ACHN (cell line): Measurements from ENCODE around the gene BANP.
A peak's percentile ranks its signal among the peaks of the same experiment; 100 is the strongest.

Experiments used
- DNase-seq: peaks from one replicate; pipeline ENCODE4 v3.0.0-alpha.2; 2015
- in situ Hi-C: cut with HindIII; loops from 2 replicates; pipeline ENCODE4 v1.10.0; 2017; ENCODE audit warnings: low sequenced_read_pairs, low pct_ligation_motif_present, low pct_unique_long_range_greater_than_20kb

The BANP gene

GRCh38 chr16:87946596-87947347, 4.5 kb upstream of the BANP start:
- in situ Hi-C loops: no loop called here
- DNase-seq: no peak

GRCh38 chr16:87947356-87948118, 3.7 kb upstream of the BANP start:
- no peak for DNase-seq
- in situ Hi-C loops: no loop called here

- no peak for DNase-seq
- in situ Hi-C loops: no loop called here
These were observed 3.1 kb upstream of the BANP start for GRCh38 chr16:87948119-87948545.

GRCh38 chr16:87948735-87949070, 2.5 kb upstream of the BANP start:
- in situ Hi-C loops: no loop called here
- DNase-seq: no peak

GRCh38 chr16:87949071-87949744, 2.0 kb upstream of the BANP start:
- in situ Hi-C loops: no loop called here
- DNase-seq: no peak

- in situ Hi-C loops: no loop called here
- DNase-seq: peak; percentile 38
These were observed 611 bp downstream of the BANP start for GRCh38 chr16:87951552-87952538.

- in situ Hi-C loops: no loop called here
- DNase-seq: no peak
These were observed 1.5 kb downstream of the BANP start for GRCh38 chr16:87952751-87953150.

GRCh38 chr16:87953308-87954215, 2.3 kb downstream of the BANP start:
- DNase-seq: no peak

GRCh38 chr16:87954361-87954760, 3.1 kb downstream of the BANP start:
- in situ Hi-C loops: no loop called here
- no peak for DNase-seq

More at GRCh38 chr16:87953308-87954215, 2.3 kb downstream of the BANP start:
- in situ Hi-C loops: no loop called here

- in situ Hi-C loops: no loop called here
- DNase-seq: no peak
These were observed 3.6 kb downstream of the BANP start for GRCh38 chr16:87954826-87955225.

- in situ Hi-C loops: no loop called here
- DNase-seq: no peak
These were observed 4.3 kb downstream of the BANP start for GRCh38 chr16:87955302-87956097.

GRCh38 chr16:87956098-87956364, 4.8 kb downstream of the BANP start:
- in situ Hi-C loops: no loop called here
- no peak for DNase-seq

- in situ Hi-C loops: no loop called here
- peak; percentile 21 for DNase-seq
These were observed 5.4 kb downstream of the BANP start for GRCh38 chr16:87956365-87957231.

GRCh38 chr16:87957296-87958094, 6.3 kb downstream of the BANP start:
- in situ Hi-C loops: no loop called here
- no peak for DNase-seq

- DNase-seq: no peak
- in situ Hi-C loops: no loop called here
These were observed 7.4 kb downstream of the BANP start for GRCh38 chr16:87958632-87959031.
